Measurements from ENCODE around the gene HOOK2.
A peak's percentile ranks its signal among the peaks of the same experiment; 100 is the strongest.
"Not testable (repeated sequence)": the region's sequence is repeated elsewhere in the genome, so short reads cannot be mapped to it uniquely, and the experiment has no call there.

HOOK2 gene

DNA sequence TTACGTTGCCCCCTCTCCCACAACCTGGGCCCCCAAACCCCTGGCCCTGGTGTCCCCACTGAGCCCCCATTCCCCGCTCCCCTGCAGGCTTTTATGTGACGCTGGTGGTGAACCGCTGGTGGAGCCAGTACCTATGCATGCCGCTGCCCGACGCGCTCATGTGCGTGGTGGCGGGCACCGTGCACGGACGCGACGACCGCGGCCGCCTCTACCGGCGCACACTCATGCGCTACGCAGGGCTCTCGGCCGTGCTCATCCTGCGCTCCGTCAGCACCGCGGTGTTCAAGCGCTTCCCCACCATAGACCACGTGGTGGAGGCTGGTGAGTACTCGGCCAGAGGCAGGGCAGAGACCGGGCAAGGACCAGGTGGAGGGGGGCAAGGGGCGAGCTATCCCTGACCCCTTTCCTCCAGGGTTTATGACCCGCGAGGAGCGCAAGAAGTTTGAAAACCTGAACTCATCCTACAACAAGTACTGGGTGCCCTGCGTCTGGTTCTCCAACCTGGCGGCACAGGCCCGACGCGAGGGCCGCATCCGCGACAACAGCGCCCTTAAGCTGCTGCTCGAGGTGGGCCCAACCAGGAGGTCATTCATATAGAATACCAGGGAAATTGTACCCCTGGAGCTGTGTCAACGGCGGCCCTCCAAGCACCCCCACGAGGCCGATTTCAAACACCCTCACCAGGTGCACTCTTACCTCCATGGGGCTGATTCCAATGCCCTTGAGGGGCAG is 20.7 kb downstream of the HOOK2 start:
- DNase-seq (ENCODE audit: low read depth): no peak

DNA sequence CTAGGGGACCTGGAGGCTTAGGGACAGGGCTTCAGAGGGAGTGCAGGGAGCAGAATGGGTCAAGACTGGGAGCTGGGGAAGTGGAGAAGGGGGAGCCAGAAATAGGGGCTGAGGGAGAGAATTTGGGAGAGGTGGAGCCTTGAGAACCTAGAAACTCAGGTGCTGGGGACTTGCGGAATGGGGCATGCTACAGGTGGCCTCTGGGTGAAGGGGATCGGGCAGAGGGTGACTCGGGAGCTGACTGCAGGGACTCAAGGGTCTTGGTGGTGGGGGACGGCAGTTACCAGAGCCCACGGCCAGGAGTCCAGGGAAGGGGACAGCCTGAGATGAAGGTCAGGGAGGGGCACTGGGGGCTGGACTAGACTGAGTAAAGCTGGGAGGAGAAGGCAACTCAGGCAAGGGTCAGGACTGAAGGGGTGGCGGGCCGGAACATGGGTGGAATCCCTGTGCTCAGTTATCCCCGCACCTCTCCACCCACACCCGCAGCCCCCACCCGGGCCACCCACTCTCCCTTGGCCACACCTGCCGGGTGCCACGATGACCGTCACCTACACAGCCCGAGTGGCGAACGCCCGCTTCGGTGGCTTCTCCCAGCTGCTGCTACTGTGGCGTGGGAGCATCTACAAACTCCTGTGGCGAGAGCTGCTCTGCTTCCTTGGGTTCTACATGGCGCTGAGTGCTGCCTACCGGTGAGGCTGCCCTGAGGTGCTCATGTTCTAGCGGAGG is 23.1 kb downstream of the HOOK2 start:
- no peak for DNase-seq (ENCODE audit: low read depth)

GRCh38 chr19:12751635-12752034 is 23.7 kb downstream of the HOOK2 start, which contains the start of gene BEST2:
Gene BEST2 (plus strand): TSS chr19:12751791. CDS start chr19:12752593, 802 bp downstream.
- DNase-seq (ENCODE audit: low read depth): no peak

DNA sequence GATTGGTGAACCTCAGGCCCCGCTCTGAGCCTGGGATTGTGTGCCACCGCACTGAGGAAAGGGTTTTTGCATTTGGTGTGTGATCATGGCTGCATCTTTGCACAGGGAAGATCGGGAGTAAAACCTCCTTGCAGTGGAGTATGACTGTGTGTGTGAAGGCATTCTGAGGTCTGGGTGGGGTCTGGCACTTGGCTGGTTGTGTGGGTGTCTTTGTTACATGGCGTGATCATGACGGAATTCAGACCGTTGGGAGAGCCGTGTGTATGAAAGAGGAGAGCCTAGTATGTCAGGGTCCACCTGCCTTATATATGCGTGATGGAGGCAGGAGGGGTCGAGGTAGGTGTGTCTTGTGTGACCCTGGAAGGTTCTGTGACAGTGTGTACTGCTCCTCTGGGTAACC is 24.5 kb downstream of the HOOK2 start:
- DNase-seq (ENCODE audit: low read depth): no peak

GRCh38 chr19:12749938-12750521 is 25.3 kb downstream of the HOOK2 start:
- DNase-seq (ENCODE audit: low read depth): peak; percentile 68

DNA sequence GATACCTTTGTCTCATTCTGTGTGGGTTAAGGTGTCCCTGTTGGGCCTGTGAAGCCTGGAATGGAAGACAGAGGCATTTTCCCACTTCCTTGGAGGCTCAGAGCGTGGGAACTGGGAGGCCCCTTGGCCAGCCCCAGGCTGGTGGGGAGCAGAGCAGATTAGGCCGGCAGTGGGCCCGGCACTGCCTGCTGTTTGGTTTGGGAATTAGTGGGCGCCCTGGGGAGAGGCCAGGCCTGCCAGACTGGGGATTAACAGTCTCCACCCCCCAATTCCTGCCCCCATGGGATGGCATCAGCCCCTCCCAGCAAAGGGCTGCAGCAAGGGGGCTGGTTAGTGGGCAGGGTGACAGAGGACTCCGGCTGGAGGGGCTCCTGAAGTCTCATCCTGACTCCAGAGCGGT is 26.9 kb downstream of the HOOK2 start:
- DNase-seq (ENCODE audit: low read depth): no peak

DNA sequence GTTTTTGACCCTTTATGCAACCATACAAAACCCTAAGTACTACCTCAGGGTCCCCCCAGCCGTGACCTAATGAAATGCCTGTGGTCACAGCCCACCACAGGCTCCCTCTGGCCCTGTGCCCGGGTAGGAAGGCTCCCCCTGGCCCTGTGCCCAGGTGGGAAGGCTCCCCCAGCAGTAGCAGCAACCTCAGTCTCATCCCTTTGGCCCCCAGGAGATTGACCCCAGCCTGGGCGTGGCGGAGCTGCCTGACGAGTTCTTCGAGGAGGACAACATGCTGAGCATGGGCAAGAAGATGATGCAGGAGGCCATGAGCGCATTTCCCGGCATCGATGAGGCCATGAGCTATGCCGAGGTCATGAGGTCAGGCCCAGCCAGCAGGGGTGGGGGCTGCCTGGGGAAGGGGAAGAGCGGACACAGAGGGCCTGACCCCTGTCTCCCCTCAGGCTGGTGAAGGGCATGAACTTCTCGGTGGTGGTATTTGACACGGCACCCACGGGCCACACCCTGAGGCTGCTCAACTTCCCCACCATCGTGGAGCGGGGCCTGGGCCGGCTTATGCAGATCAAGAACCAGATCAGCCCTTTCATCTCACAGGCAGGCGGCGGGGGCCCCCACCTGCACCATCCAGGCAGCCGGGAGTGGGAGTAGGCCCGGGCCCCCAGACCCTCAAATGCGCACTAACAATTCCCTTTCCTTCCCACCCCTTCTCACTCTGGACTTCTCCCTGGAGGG is 30.0 kb downstream of the HOOK2 start:
- DNase-seq (ENCODE audit: low read depth): no peak

DNA sequence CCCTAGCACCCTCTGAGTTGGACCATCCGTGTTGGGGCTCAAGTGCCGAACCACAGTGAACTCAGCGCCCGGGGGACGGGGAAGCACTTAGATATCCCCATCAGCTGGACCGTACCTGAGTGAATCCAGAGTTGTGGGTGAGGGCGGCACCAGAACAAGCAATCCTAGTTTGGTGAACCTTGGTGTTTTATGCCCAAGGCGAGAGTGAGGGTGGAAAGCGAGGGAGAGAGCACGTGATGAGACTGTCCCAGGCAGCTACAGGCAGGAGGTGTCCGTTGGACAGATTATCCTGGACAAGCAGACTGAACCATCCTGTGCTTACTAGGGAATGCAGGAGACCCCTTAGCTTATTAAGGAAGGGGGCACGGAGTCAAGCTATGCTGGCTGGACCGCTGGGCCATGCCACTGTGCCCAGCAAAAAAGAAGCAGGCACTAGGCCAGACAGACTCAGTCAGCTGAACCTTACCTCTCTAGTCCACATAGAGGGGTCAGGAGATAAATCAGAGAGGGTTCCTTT is 37.5 kb downstream of the HOOK2 start:
- no peak for DNase-seq (ENCODE audit: low read depth)

DNA sequence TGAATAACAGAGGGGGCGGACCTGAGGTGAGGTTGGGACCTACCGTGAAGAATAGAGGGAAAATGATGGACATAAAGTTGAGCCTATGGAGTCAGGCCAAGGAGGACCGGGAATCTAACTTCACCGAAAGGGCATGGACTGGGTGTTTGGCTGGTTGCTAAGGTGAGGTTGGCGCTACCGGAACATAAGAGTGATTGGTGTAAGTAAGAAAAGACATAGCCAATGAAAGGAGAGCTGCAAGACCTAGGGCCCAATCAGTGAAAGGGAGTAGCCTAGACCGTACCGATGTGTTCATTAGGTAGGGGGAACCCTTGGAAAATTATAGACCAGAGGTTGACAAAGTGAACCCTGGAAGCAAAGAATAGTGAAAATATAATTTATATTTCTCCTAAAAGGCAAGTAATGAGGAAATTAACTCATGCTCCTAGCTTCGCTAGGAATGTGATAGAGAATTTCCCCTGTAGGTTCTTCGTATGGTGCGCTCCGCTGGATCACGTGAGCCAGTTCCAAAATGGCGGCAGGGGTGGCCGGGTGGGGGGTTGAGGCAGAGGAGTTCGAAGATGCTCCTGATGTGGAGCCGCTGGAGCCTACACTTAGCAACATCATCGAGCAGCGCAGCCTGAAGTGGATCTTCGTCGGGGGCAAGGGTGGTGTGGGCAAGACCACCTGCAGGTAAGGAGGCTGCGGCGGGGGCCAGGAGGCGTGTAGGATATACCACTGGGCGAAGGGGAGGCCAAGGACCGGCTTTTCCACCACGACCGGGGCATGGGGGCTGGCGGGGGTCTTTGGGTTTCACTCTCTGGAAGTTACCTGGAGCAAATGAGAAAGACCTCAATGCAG is 38.1 kb downstream of the HOOK2 start, which contains the start of gene GET3:
GET3 (plus strand) TSS at position 503 of the 840 bp plus-strand sequence; CDS start at position 512, 9 bp downstream.
- peak; percentile 100 for DNase-seq (ENCODE audit: low read depth)

DNA sequence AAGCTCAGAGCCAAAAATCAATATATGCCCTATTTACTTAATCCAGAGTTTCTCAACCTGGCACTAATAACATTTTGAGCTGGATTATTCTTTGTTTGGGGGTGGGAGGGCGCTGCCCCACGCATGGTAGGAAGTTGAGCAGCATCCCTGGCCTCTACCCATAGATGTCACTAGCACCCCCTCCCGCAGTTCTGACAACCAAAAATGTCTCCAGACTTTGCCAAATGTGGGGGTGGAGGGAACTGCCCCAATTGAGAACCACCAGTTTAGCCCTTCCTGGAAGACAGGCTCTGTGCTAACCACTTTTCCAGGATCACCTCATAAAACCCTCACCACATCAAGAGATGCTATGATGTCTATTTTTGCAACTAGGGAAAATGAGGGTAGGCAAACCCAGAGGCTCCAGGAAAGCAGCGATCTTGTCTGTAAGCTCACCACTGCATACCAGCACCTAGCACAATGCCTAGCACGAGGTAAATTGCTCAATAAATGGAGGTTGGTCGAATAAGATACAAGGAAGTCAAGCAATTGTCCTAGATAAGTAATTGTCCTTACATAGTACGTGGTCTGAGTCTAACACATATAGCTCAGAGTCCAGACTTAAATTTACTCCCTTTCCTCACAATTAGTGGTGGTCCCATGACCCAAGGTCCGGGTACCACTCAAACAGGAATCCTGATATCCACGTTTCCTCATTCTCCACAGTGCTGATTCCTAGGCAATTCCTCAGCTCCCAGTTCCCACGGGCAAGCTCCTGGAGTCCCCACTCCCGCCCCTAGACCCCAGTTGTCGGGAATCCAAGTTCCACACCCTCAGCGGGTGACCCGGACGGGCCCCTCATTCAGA is 41.8 kb downstream of the HOOK2 start:
- peak; percentile 56 for DNase-seq (ENCODE audit: low read depth)

DNA sequence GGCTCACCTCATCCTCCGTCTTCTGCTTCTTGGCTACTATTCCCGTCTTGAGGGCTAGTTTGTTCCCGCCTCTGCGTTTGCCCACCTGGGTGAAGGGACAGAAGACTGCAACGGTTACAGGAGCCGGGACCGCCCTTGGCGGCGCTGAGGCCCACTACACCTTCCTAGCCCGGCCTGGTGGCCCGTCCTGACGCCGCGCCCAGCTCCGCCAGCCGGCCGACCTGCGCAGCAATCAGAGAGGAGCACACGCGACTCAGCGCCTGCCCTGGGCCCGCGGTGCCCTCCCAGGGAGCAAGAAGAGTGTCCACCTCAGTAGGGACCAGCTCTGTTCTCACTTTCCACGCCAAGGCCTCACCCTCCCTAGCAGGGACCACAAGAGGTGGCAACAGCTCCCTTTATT is 44.0 kb downstream of the HOOK2 start:
- DNase-seq (ENCODE audit: low read depth): no peak

DNA sequence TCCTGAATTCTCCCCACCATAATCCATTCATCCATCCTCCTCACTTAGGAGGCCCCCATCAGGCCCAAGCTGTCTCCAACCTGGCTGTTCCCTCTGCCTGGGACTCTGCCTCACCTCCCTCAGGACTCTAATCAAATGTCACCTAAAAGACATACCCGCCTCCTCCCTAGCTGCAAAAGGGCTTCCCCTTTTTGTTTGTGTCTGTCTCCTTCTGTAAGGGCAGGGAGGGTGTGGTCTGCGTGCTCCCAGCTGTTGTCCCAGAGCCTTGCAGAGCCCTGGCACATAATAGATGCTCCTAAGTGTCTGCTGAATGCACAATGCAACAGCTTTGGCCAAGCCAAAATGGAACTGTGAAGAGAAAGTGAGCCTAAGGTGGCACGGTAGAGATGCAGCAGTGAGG is 45.3 kb downstream of the HOOK2 start:
- no peak for DNase-seq (ENCODE audit: low read depth)

DNA sequence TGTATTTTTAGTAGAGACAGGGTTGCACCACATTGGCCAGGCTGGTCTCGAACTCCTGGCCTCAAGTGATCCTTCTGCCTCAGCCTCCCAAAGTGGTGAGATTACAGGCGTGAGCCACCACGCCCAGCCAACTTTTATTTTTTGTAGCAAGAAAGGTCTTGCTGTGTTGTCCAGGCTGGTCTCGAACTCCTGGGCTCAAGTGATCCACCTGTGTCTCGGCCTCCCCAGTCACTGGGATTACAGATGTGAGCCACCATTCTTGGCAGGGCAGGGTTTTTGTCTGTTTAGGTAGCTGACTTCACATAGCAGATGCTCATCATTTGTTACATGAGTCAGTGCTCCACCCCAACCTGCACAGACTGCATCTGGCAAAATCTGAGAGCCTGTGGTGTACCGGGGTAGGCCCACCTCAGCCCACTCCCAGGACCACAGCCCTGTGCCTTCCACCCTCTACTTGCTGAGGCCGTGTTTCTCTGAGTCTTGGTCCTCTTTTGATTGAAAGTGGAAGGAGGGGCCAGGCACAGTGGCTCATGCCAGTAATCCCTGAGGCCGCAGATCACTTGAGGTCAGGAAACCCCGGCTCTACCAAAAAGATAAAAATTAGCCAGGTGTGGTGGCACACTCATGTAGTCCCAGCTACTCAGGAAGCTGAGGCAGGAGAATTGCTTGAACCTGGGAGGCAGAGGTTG is 47.5 kb downstream of the HOOK2 start:
- no peak for DNase-seq (ENCODE audit: low read depth)

DNA sequence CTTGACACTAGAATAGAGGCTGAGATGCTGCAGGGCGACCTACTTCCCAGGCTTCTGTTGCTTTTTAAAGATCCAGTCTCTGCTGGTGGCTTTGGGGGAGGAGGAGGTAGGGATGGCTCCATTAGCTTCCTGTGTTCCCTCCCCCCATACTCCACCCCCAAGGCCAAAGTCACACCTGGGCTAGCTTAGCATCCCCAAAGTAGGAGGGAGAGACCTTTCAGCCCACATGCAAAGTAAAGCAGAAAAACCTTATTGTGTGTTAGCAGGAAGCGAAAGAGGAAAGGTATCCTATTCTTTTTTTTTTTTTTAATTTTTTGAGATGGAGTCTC is 48.4 kb downstream of the HOOK2 start:
- no peak for DNase-seq (ENCODE audit: low read depth)

- DNase-seq (ENCODE audit: low read depth): not testable (repeated sequence)
Measured at GRCh38 chr19:12725612-12726011, 49.7 kb downstream of the HOOK2 start.

GRCh38 chr19:12723641-12724426 is 51.5 kb downstream of the HOOK2 start, which contains the start of gene TNPO2:
Gene TNPO2 (minus strand): TSS chr19:12723932. CDS start chr19:12720977, 2,955 bp downstream.
- peak; percentile 42 for DNase-seq (ENCODE audit: low read depth)

DNA sequence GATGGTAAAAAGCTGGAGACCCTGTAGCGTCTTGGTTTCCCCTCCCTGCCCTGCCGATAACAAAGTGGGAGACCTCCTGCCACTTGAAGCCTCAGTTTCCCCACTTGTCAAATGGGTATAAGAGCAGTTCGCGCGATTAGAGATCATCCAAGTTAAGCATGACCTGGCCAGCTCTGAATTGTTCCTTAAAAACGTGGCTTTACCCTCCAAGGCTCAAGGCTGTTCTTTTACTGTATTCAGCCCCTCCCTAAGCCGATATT is 52.0 kb downstream of the HOOK2 start:
- DNase-seq (ENCODE audit: low read depth): no peak

GRCh38 chr19:12722566-12723380 is 52.6 kb downstream of the HOOK2 start:
- DNase-seq (ENCODE audit: low read depth): peak; percentile 99

Data from fibroblast of gingiva (primary cell).